CD4-positive, alpha-beta T cell (primary cell): Measurements from ENCODE around the gene SAMD8. TPM values are rescaled to one million over a fixed set of nuclear protein-coding genes. Genes with fewer than 3 reads are reported as not detected.

ENCODE experiments used
- ATAC-seq: fragments of 200-7000 bp; cut with Tn5 transposase; one replicate; pipeline ENCODE4 v1.10.0; 2022; ENCODE audit warnings: mild to moderate bottlenecking; ENCODE audit not compliant: poor library complexity
- CTCF ChIA-PET: fragments of 350-600 bp; sonication (Branson Sonifier 250); formaldehyde crosslinking; loops from one replicate; lab custom pipeline; 2021; ENCODE audit warnings: antibody characterized with exemption, inconsistent platforms; lab: Charles Lee
- POLR2A ChIA-PET: fragments of 350-600 bp; sonication (Branson Sonifier 250); formaldehyde crosslinking; loops from one replicate; lab custom pipeline; 2021; ENCODE audit warnings: antibody characterized with exemption, inconsistent platforms; lab: Charles Lee
- DNase-seq, 14 experiments: peaks; one replicate each; pipeline ENCODE4 v3.0.0-alpha.2; 2013 to 2020; ENCODE audit warnings: mixed read lengths in 2 of 14
- H3K27ac ChIP-seq, 2 donors: one replicate each; pipeline versions ENCODE4 v1.5.1 to v1.7.0; 2013; ENCODE audit warnings: low read length in 2 of 2, low read depth in 1 of 2, mild to moderate bottlenecking in 1 of 2
- H3K27me3 ChIP-seq, 2 experiments: 1 replicate in 1 of 2; 2 replicates in 1 of 2; pipeline versions ENCODE4 v1.6.1 to v1.7.0; 2013; ENCODE audit warnings: low read length in 2 of 2, control low read depth in 1 of 2, mild to moderate bottlenecking in 1 of 2, moderate library complexity in 1 of 2; ENCODE audit not compliant: insufficient read depth in 2 of 2, control insufficient read depth in 1 of 2
- H3K36me3 ChIP-seq: one replicate; pipeline ENCODE4 v1.6.1; 2013; ENCODE audit warnings: low read length, control low read depth; ENCODE audit not compliant: insufficient read depth
- H3K4me1 ChIP-seq: one replicate; pipeline ENCODE4 v1.6.1; 2013; ENCODE audit warnings: low read length, control low read depth; ENCODE audit not compliant: insufficient read depth
- H3K4me3 ChIP-seq: one replicate; pipeline ENCODE4 v1.5.1; 2013; ENCODE audit warnings: mild to moderate bottlenecking, low read length, moderate library complexity
- H3K9me3 ChIP-seq, 2 experiments: 1 replicate in 1 of 2; 2 replicates in 1 of 2; pipeline versions ENCODE4 v1.6.1 to v1.7.0; 2013; ENCODE audit warnings: low read length in 2 of 2, mild to moderate bottlenecking in 2 of 2, control low read depth in 1 of 2, moderate library complexity in 1 of 2; ENCODE audit not compliant: control insufficient read depth in 1 of 2, insufficient read depth in 1 of 2
- H3K27ac Mint-ChIP-seq: one replicate; pipeline ENCODE4 v1.8.0; 2020; ENCODE audit warnings: mixed read lengths
- H3K27me3 Mint-ChIP-seq: one replicate; pipeline ENCODE4 v1.8.0; 2021; ENCODE audit warnings: mixed read lengths
- H3K36me3 Mint-ChIP-seq: one replicate; pipeline ENCODE4 v1.8.0; 2021; ENCODE audit warnings: low read depth, mixed read lengths
- H3K4me1 Mint-ChIP-seq: one replicate; pipeline ENCODE4 v1.8.0; 2021; ENCODE audit warnings: low read depth, mixed read lengths
- H3K4me3 Mint-ChIP-seq: one replicate; pipeline ENCODE4 v1.8.0; 2020; ENCODE audit warnings: mild to moderate bottlenecking, mixed read lengths
- H3K9me3 Mint-ChIP-seq: one replicate; pipeline ENCODE4 v1.8.0; 2020; ENCODE audit warnings: mixed read lengths
- CTCF ChIP-seq: fragments of 200-600 bp; IDR thresholded peaks from one replicate; pipeline ENCODE4 v1.8.0; 2022; ENCODE audit warnings: antibody characterized with exemption, mild to moderate bottlenecking
- intact Hi-C, 2 experiments: fragments of 100-400 bp; cut with DNase I in 1 of 2; cut with micrococcal nuclease in 1 of 2; formaldehyde crosslinking; loops; one replicate each; pipeline versions ENCODE4 v1.15.1 to v1.9.0; 2023 to 2025; cut with DNase I, micrococcal nuclease
- total RNA-seq, 174 experiments: library from RNA in 2 of 174; stranded (reverse) in 2 of 174; gene quantifications; one replicate each; pipeline ENCODE4 v1.2.3 and lab custom pipeline; 2021 to 2026

The SAMD8 gene
- total RNA-seq, 2 experiments from 2014 or later, result 34.1 to 37.4 TPM

- intact Hi-C loops, result no loop called here
- Histone ChIP-seq H3K27me3 (no peaks in the 10 kb centered on the region), H3K9me3 (no peaks in the 10 kb centered on the region), H3K27ac (no peak overlapping the region), H3K36me3 (no peaks in the 10 kb centered on the region), H3K4me3 (no peak overlapping the region), H3K4me1 (no peaks in the 10 kb centered on the region)
- ChIA-PET POLR2A (no interaction called here), CTCF (no interaction called here)
- no peaks in the 10 kb centered on the region for H3K4me1 Mint-ChIP-seq
- no peak overlapping the region for H3K4me3 Mint-ChIP-seq
- H3K9me3 Mint-ChIP-seq, result no peaks in the 10 kb centered on the region
- H3K36me3 Mint-ChIP-seq, result no peaks in the 10 kb centered on the region
- ATAC-seq (no peak), DNase-seq (no peak)
- no peak for TF ChIP-seq CTCF
- H3K27ac Mint-ChIP-seq, result no peak overlapping the region
- no peaks in the 10 kb centered on the region for H3K27me3 Mint-ChIP-seq
Measured at GRCh38 chr10:75070961-75071428, 40.5 kb upstream of the SAMD8 start.

- Histone ChIP-seq H3K27me3 (no peaks in the 10 kb centered on the region), H3K4me1 (no peaks in the 10 kb centered on the region), H3K9me3 (no peaks in the 10 kb centered on the region), H3K4me3 (no peak overlapping the region), H3K27ac (no peak overlapping the region), H3K36me3 (no peaks in the 10 kb centered on the region)
- TF ChIP-seq CTCF, result no peak
- no peak for ATAC-seq
- intact Hi-C loops, result no loop called here
- DNase-seq, result no peak
- Mint-ChIP-seq H3K27me3 (no peaks in the 10 kb centered on the region), H3K36me3 (no peaks in the 10 kb centered on the region), H3K4me1 (no peaks in the 10 kb centered on the region), H3K27ac (no peak overlapping the region), H3K4me3 (no peak overlapping the region), H3K9me3 (no peaks in the 10 kb centered on the region)
- POLR2A ChIA-PET, result no interaction called here
- CTCF ChIA-PET, result no interaction called here
Measured at GRCh38 chr10:75071756-75072155, 39.7 kb upstream of the SAMD8 start.

- Histone ChIP-seq H3K36me3 (no peaks in the 10 kb centered on the region), H3K27ac (no peak overlapping the region), H3K27me3 (no peaks in the 10 kb centered on the region), H3K4me1 (no peaks in the 10 kb centered on the region), H3K4me3 (no peak overlapping the region), H3K9me3 (no peaks in the 10 kb centered on the region)
- no peak for TF ChIP-seq CTCF
- POLR2A ChIA-PET, result no interaction called here
- Mint-ChIP-seq H3K9me3 (no peaks in the 10 kb centered on the region), H3K27ac (no peak overlapping the region), H3K27me3 (no peaks in the 10 kb centered on the region), H3K4me1 (no peaks in the 10 kb centered on the region), H3K4me3 (no peak overlapping the region), H3K36me3 (no peaks in the 10 kb centered on the region)
- ATAC-seq (no peak), DNase-seq (no peak)
- intact Hi-C loops, result no loop called here
- CTCF ChIA-PET, result no interaction called here
Measured at GRCh38 chr10:75072727-75073126, 38.7 kb upstream of the SAMD8 start.
